Endodermal cell (in vitro differentiated cells): ENCODE measurements around the gene SELENON. TPM values are rescaled to one million over a fixed set of nuclear protein-coding genes. Genes with fewer than 3 reads are reported as not detected.

Experiments
- DNase-seq: peaks from one replicate; pipeline ENCODE4 v3.0.0-alpha.2; 2017
- H3K27ac ChIP-seq: 2 replicates; pipeline ENCODE4 v1.5.1; 2013; ENCODE audit warnings: mild to moderate bottlenecking, low read depth, low read length, moderate library complexity
- H3K27me3 ChIP-seq: 2 replicates; pipeline ENCODE4 v1.6.1; 2013; ENCODE audit warnings: mild to moderate bottlenecking, low read length, moderate library complexity; ENCODE audit not compliant: insufficient read depth, control insufficient read depth, poor library complexity, severe bottlenecking
- H3K36me3 ChIP-seq: 2 replicates; pipeline ENCODE4 v1.7.0; 2013; ENCODE audit warnings: mild to moderate bottlenecking, low read length, moderate library complexity; ENCODE audit not compliant: control insufficient read depth, insufficient read depth
- H3K4me1 ChIP-seq: one replicate; pipeline ENCODE4 v1.7.0; 2013; ENCODE audit warnings: low read length; ENCODE audit not compliant: control insufficient read depth, insufficient read depth
- H3K4me3 ChIP-seq: 2 replicates; pipeline ENCODE4 v1.5.1; 2013; ENCODE audit warnings: mild to moderate bottlenecking, low read length, moderate library complexity
- H3K9ac ChIP-seq: 2 replicates; pipeline ENCODE4 v1.6.1; 2013; ENCODE audit warnings: mild to moderate bottlenecking, low read length, moderate library complexity; ENCODE audit not compliant: poor library complexity, severe bottlenecking; ENCODE audit errors: extremely low read depth
- H3K9me3 ChIP-seq: 2 replicates; pipeline ENCODE4 v1.6.1; 2013; ENCODE audit warnings: mild to moderate bottlenecking, low read length, moderate library complexity; ENCODE audit not compliant: control insufficient read depth
- H3K27ac Mint-ChIP-seq: 2 replicates; pipeline ENCODE4 v1.8.0; 2020; ENCODE audit warnings: mixed read lengths
- H3K27me3 Mint-ChIP-seq: 2 replicates; pipeline ENCODE4 v1.8.0; 2021; ENCODE audit warnings: mild to moderate bottlenecking, mixed read lengths; ENCODE audit not compliant: insufficient read depth
- H3K36me3 Mint-ChIP-seq: 2 replicates; pipeline ENCODE4 v1.8.0; 2020; ENCODE audit warnings: low read depth, mixed read lengths
- H3K4me1 Mint-ChIP-seq: 2 replicates; pipeline ENCODE4 v1.8.0; 2020; ENCODE audit warnings: mixed read lengths
- H3K4me3 Mint-ChIP-seq: 2 replicates; pipeline ENCODE4 v1.8.0; 2020; ENCODE audit warnings: mild to moderate bottlenecking, moderate library complexity, mixed read lengths
- H3K9me3 Mint-ChIP-seq: 2 replicates; pipeline ENCODE4 v1.8.0; 2020; ENCODE audit warnings: mild to moderate bottlenecking, mixed read lengths
- CTCF ChIP-seq: fragments of 200-600 bp; sonication (generic); conservative IDR thresholded peaks from 2 replicates; pipeline ENCODE4 v1.5.0; 2021; ENCODE audit warnings: antibody characterized with exemption, mild to moderate bottlenecking
- WGBS, 2 experiments: methylation state at CpG; one replicate each; pipeline versions ENCODE4 v1.1.5 to v1.1.7; 2013; ENCODE audit warnings: missing lambda C conversion rate in 2 of 2, mixed read lengths in 1 of 2; ENCODE audit not compliant: insufficient coverage in 1 of 2, insufficient read length in 1 of 2; 5-methylcytosine and 5-hydroxymethylcytosine counted together
- total RNA-seq, 2 donors: library from RNA; stranded (reverse); fragmentation: NEBNext Ultra II Directional in 1 of 2; extraction: Animal tissue kit (Norgen Biotek cat#: 25700) in 1 of 2; gene quantifications; 2 replicates in 1 of 2; 3 replicates in 1 of 2; pipeline ENCODE4 v1.2.1, GENCODE V29; 2021

Gene SELENON
- total RNA-seq, 2 donors from 2014 or later = 91.2 to 93.3 TPM

DNA sequence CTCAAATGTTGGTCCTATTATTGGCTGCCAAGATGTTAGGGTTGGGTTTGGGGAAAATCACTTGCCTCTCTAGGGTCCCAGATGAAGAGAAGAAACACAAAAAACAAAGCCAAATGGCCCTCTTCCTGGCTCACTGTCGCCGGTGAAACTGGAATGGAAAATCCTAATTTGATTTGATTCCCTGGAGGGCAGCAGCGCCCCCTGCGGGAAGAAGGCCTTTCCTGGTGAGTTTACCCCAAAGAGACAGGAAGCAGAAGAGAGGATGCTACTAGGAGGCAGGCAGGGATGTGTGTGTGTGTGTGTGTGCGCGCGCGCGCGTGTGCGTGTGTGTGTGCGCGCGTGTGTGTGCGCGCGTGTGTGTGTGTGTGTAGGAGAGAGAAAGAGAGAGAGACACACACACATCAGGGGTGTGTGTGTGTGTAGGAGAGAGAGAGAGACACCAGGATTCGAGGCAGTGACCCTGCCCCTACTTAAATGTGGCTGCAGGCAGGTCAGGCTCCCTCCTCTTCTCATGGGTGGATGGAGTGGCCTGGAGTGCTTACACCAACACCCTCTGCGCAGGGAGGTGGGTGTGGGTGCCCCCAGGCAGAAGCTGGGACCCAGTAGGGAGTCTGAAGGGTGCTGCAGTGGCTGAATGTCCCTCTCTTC is 3.1 kb upstream of the SELENON start:
- TF ChIP-seq CTCF = peak; percentile 89
- H3K9me3 ChIP-seq = no peaks in the 10 kb centered on the region
- H3K27me3 ChIP-seq = no peaks in the 10 kb centered on the region
- no peak overlapping the region for H3K27ac ChIP-seq
- Mint-ChIP-seq H3K9me3 (no peaks in the 10 kb centered on the region), H3K27ac (peak overlapping the region; percentile 14), H3K4me3 (no peak overlapping the region), H3K36me3 (no peaks in the 10 kb centered on the region), H3K4me1 (peaks cover 20% of the 10 kb centered on the region), H3K27me3 (no peaks in the 10 kb centered on the region)
- DNase-seq = peak; percentile 97
- H3K9ac ChIP-seq = no peak overlapping the region
- peaks cover 6% of the 10 kb centered on the region for H3K4me1 ChIP-seq
- H3K36me3 ChIP-seq = no peaks in the 10 kb centered on the region
- WGBS, 2 experiments = 14 to 26% methylated on average over 8 to 10 of the region's 19 CpGs
- H3K4me3 ChIP-seq = no peak overlapping the region

DNA sequence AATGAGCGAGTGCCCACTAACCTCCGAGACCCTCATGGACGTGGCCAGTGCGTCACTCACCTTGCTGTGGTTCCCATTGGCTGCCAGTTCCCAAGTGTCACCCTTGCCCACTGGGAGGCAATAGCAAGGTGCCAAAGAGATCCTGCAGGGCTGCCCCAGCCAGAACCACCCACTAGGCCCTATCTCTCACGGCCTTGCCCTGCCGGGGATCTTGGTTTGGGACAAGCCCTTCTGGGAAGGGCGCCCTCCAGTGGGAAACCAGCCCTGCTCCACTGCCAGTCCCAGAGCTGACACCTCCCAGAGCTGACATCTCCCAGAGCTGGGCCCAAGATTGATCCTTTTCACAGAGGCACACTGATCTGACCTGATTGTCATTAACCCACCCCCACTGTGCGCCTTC is 2.1 kb upstream of the SELENON start:
- H3K27me3 ChIP-seq = no peaks in the 10 kb centered on the region
- Mint-ChIP-seq H3K36me3 (no peaks in the 10 kb centered on the region), H3K4me1 (peaks cover 25% of the 10 kb centered on the region), H3K9me3 (no peaks in the 10 kb centered on the region), H3K4me3 (no peak overlapping the region), H3K27ac (no peak overlapping the region), H3K27me3 (no peaks in the 10 kb centered on the region)
- WGBS, 2 experiments = 81 to 93% methylated on average over 6 to 8 of the region's 8 CpGs
- peak; percentile 88 for TF ChIP-seq CTCF
- DNase-seq = peak; percentile 91
- H3K36me3 ChIP-seq = no peaks in the 10 kb centered on the region
- H3K4me3 ChIP-seq = no peak overlapping the region
- H3K9me3 ChIP-seq = no peaks in the 10 kb centered on the region
- no peak overlapping the region for H3K9ac ChIP-seq
- H3K4me1 ChIP-seq = peaks cover 6% of the 10 kb centered on the region
- H3K27ac ChIP-seq = no peak overlapping the region

DNA sequence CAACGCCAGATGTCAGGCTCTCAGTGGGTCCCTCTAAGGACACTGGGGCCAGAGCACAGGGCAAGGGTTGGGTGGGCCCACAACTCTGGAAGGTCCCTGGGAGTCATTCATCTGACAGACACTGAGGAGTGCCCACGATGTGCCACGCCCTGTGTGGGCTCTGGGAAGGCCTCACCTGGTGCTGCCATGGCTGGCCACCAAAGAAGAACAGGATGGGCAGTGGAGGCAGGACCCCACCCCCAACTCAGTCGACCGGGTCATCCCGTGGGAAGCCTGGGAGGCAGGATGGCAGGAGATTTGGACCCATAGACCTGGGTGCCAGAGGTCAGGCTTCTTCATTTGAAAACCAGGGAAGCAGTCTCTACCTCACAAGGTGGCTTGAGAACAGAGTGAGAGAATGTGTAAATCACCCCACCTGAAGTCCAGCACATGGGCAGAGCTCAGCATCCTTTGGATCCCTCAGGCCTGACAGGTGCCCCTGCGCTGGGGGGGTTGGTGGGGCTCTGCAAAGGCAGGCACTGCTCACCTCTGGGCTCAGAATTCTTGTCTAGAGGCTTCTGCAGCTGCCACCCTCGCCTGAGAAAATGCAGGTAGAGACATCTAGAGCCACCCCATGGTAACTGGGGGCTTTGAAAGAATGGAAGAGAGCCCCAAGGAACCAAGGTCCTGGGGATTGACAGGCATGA is 1.2 kb upstream of the SELENON start:
- H3K9ac ChIP-seq = no peak overlapping the region
- no peaks in the 10 kb centered on the region for H3K9me3 ChIP-seq

More for the DNA sequence above, 1.2 kb upstream of the SELENON start:
- H3K9me3 Mint-ChIP-seq = no peaks in the 10 kb centered on the region
- Histone ChIP-seq H3K27me3 (no peaks in the 10 kb centered on the region), H3K27ac (no peak overlapping the region), H3K4me1 (peaks cover 6% of the 10 kb centered on the region), H3K36me3 (no peaks in the 10 kb centered on the region), H3K4me3 (no peak overlapping the region)
- DNase-seq = no peak
- H3K4me3 Mint-ChIP-seq = peak overlapping the region; percentile 73
- H3K27me3 Mint-ChIP-seq = no peaks in the 10 kb centered on the region
- no peak for TF ChIP-seq CTCF
- H3K4me1 Mint-ChIP-seq = peaks cover 26% of the 10 kb centered on the region
- 93 to 94% methylated on average over 6 to 8 of the region's 8 CpGs for WGBS, 2 experiments
- H3K36me3 Mint-ChIP-seq = no peaks in the 10 kb centered on the region
- no peak overlapping the region for H3K27ac Mint-ChIP-seq
